CMK (cell line): ENCODE measurements around the gene ABCC5.
"Not testable (repeated sequence)": the region's sequence is repeated elsewhere in the genome, so short reads cannot be mapped to it uniquely, and the experiment has no call there.

Experiments
- DNase-seq: peaks from one replicate; pipeline ENCODE4 v3.0.0-alpha.2; 2010; ENCODE audit warnings: low read depth

The ABCC5 gene

GRCh38 chr3:184017672-184018423 is at the start of gene ABCC5:
Gene ABCC5 (minus strand): TSS chr3:184017884. CDS start chr3:184014392, 3,492 bp downstream.
- DNase-seq: peak; percentile 72

DNA sequence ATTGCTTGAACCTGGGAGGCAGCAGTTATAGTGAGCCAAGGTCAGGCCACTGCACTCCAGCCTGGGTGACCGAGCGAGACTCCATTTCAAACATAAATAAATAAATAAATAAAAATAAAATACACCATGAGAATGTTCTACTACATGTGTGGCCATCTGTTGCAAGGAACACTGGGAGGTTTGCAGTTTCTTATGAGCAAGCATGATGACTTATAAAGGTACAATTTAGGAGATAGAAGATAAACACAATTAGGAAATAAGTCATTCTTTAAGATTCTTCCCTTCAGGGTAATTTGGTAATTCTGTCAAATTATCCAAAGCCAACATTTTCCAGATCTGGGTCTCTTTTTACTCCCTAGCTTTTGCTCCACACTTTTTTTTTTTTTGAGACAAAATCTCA is 48.5 kb upstream of the ABCC5 start:
- DNase-seq: no peak

DNA sequence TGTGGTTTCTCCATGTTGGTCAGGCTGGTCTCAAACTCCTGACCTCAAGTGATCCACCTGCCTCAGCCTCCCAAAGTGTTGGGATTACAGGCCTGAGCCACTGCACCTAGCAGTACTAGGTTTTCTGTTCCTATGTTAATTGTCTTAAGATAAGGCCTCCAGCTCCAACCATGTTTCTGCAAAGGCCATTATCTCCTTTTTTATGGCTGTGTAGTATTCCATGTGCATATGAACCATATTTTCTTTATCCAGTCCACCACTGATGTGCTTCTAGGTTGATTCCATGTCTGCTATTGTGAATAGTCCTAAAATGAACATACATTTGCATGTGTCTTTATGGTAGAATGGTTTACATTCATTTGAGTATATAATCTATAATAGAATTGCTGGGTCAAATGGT is 45.0 kb upstream of the ABCC5 start:
- DNase-seq: no peak

DNA sequence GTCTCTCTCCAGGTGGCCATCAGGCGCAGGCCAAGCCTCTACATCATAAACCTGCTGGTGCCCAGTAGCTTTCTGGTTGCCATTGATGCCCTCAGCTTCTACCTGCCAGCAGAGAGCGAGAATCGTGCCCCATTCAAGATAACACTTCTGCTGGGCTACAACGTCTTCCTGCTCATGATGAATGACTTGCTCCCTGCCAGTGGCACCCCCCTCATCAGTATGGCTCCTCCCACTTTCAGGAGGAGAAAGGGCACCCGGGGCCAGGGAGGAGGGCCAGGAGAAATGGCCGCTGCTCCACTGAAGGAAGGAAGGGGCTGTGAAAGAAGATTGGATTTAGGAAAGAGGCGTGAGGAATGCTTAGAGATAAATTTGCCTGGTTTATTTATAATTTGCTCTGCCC is 41.7 kb upstream of the ABCC5 start:
- DNase-seq: no peak

GRCh38 chr3:184058029-184058428 is 40.3 kb upstream of the ABCC5 start:
- DNase-seq: no peak

GRCh38 chr3:184052767-184053166 is 35.1 kb upstream of the ABCC5 start, which contains the start of gene HTR3C:
Gene HTR3C (plus strand): TSS chr3:184053047. CDS start chr3:184053081, 34 bp downstream.
- DNase-seq: no peak

DNA sequence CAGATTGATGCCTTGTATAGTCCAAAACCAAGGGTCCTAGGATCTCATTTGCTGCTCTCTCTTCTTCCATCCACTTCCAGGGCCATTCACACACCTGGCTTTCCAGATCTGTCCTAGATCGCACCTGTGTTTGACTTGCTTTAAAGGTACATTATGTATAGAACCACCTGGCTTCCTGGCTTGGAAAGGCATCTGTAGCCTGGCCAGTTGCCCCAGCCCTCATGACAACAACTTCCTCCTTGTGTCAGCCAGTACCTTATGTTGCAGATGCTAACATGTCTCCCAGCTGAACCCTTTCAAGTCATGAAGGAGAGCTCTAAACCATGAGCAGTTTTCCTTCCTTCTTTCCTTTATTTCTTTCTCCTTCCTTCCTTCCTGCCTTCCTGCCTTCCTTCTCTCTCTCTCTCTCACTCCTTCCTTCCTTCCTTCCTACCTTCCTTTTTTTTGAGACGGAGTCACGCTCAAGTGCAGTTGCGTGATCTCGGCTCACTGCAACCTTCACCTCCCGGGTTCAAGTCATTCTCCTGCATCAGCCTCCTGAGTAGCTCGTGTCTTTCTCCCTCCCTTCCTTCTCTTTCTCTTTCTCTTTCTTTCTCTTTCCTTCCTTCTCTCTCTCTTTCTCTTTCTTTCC is 32.6 kb upstream of the ABCC5 start:
- no peak for DNase-seq

GRCh38 chr3:184045995-184046394 is 28.3 kb upstream of the ABCC5 start:
- no peak for DNase-seq

- no peak for DNase-seq
These were observed 24.9 kb upstream of the ABCC5 start for GRCh38 chr3:184042617-184043016.

DNA sequence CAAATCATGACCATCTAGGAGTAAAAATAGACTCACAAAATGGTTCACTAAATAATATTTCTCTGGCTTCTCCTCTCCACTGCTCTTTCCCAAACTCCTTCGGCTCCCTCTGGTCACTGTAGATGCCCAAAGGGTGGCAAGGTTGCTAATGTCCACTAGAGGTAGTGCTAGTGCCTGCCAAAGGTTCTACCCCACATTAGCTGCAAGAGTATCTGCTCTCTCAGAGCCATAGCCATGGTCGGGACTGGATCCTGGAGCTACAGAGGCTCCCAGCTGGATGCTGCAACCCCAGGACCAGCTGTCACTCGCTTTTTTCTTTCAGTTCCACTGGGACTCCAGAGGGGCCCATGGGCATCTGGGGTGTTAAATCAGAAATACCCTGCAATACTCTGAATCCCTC is 22.3 kb upstream of the ABCC5 start:
- DNase-seq: peak; percentile 5

DNA sequence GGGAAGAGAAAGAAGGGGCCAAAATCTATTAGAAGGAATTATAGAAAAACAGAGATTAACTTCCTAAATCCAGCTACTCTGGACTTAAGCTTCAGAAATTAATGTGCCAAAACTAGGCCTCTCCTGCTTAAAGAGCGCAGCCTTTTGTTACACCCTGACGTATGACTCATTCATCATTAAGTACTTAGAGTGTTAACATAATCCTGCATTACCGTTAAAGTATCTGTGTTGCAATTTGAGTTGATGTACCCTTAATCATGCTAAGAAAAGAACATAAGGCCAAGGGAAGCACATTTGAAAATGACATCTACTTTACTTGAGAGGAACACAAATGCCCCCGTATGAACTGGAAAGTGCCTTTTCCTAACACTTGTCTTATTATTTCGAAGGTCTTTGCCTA is 21.7 kb upstream of the ABCC5 start:
- DNase-seq: no peak

GRCh38 chr3:184038307-184038706 is 20.6 kb upstream of the ABCC5 start:
- not testable (repeated sequence) for DNase-seq

DNA sequence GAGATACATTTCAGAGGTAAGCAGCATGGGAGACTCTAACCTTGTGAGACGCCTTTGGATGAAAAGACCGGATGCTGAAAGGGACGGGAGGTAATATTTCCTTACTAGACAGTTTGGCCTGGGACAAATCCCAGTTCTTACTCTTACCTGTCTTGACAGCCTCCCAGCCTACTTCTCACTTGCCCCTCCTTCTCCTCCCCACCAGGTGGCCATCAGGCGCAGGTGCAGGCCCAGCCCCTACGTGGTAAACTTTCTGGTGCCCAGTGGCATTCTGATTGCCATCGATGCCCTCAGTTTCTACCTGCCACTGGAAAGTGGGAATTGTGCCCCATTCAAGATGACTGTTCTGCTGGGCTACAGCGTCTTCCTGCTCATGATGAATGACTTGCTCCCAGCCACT is 20.1 kb upstream of the ABCC5 start:
- DNase-seq: no peak

GRCh38 chr3:184031187-184031792 is 13.6 kb upstream of the ABCC5 start, which contains the start of gene HTR3D:
Gene HTR3D (plus strand): TSS chr3:184031742. CDS start chr3:184031742, 0 bp downstream.
- no peak for DNase-seq

- no peak for DNase-seq
These were observed 12.9 kb upstream of the ABCC5 start for GRCh38 chr3:184030536-184030935.

DNA sequence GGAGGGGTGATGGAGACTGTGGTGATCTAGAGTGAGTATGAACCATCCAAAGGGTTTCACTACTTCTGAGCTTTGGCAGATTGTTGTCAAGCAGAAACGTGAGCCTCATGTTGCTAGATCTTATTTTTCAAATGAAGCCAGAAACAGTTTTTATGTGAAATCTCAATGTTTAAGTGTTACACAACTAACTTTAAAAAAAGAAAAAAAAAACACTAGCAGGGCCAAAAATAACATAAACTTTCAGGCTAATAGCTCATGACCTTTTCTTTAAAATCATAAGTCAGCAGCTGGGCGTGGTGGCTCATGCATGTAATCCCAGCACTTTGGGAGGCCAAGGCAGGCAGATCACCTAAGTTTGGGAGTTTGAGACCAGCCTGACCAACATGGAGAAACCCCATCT is 11.8 kb upstream of the ABCC5 start:
- DNase-seq: no peak

DNA sequence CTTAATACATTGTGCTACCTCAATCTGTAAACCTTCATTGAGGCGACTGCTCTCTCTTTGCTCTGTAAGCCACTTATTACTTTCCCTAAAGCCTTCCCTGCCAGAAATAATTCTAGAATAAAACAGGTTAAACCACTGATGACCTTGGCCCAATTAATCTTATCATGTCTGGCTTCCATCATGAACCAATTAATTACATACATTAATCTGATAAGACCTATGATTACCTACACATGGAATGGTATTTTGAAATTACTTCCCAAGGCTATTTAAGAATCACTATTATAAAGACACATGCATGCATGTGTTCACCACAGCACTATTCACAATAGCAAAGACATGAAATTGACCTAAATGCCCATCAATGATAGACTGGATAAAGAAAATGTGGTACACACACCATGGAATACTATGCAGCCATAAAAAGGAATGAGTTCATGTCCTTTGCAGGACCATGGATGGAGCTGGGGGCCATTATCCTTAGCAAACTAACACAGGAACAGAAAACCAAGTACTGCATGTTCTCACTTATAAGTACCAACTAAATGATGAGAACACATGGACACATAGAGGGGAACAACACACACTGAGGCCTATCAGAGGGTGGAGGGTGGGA is 10.7 kb upstream of the ABCC5 start:
- not testable (repeated sequence) for DNase-seq

- not testable (repeated sequence) for DNase-seq
These were observed 7.6 kb upstream of the ABCC5 start for GRCh38 chr3:184025256-184025655.

- DNase-seq: no peak
These were observed 4.6 kb upstream of the ABCC5 start for GRCh38 chr3:184022323-184022722.

- no peak for DNase-seq
These were observed 815 bp upstream of the ABCC5 start for GRCh38 chr3:184018424-184018973.

DNA sequence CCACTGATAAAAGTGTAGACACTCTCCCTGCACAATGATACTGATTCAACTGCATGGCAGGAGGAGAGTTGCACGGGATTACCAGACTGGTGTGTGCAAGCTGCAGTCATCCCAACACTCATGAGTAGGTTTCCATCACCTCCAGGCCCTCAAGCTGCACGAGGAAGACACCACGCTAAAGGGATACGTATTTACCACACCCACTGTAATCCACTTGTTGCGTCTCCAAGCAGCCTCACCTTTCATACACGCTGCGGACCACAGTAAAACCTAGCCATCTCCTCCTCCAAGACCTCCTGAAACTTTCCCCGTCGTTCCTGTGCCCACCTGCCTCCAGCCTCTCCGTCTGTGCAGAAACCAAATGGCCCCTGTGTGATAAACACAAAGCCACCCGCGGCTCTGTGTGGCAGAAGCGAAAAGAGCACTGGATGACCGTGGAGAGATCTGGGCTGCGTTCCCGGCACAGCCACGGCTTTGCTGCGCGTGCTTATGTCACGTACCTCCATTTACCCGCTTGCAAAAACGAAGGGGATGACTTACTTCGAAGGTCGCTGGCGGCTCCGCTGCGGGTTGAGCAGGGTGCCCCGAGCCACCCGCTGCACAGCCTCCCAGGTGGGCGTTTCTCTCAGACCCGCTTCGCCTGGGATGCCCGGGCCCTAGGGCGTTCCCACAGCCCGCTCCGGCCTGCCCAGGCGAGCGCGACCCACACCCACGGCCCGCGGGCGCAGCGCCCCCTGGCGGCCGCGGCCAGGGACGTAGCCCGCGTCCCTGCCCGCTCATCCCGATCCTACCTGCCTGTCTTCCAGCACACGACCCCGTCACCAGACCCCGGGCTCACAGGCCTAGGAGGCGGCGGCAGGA is 643 bp downstream of the ABCC5 start:
- DNase-seq: peak; percentile 32
